SK-N-SH treated with all-trans-retinoic acid at 6 μM for 48 hours (cell line): ENCODE results near the gene THUMPD2.

Experiments used
- GLIS3 ChIP-seq: fragments of 250-450 bp; sonication (Bioruptor Pico); IDR thresholded peaks from 2 replicates; pipeline ENCODE4 v1.5.0; 2020; ENCODE audit warnings: mild to moderate bottlenecking, moderate library complexity
- ZNF70 ChIP-seq: fragments of 450-650 bp; formaldehyde crosslinking; IDR thresholded peaks from 2 replicates; pipeline ENCODE4 v1.5.0; 2020; ENCODE audit warnings: mild to moderate bottlenecking, moderate library complexity
- TF ChIP-seq, protein P1 (sequence below): fragments of 250-450 bp; sonication (Bioruptor Pico); IDR thresholded peaks from 2 replicates; pipeline ENCODE4 v1.5.1; 2020; ENCODE audit warnings: low read depth, mild to moderate bottlenecking, moderate library complexity

DNA sequence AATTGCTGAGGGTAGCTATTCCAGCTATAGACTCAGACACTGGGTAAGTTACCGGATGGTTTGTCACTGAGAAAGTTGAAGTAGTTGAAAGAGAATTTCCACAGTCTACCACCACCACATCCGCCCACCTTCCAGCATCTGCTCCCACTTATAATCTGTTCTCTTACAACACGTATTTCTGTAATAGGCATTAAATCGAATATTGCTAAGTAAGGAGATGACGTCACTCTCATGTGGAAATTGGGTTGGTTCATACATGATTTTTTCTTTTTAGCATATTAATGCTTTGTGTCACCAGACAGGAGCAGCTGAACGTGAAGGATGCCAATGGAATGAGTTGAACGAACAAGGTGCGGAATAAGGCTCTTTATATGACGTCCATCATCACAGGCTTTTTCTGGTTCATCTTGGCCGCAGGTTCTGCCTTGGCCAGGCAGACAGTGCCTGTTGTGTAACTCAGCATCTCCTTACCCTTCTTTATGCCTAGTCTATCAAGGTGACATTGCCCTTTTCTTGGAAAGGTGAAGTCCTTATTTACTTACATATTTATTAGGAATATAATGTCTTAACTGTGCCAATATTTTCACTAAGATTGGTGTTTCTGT lies 45.9 kb downstream of the THUMPD2 start:
- TF ChIP-seq ZNF70 (CRISPR knock-in tag) (no peak), GLIS3 (CRISPR knock-in tag) (no peak)
- TF ChIP-seq, protein P1, sequence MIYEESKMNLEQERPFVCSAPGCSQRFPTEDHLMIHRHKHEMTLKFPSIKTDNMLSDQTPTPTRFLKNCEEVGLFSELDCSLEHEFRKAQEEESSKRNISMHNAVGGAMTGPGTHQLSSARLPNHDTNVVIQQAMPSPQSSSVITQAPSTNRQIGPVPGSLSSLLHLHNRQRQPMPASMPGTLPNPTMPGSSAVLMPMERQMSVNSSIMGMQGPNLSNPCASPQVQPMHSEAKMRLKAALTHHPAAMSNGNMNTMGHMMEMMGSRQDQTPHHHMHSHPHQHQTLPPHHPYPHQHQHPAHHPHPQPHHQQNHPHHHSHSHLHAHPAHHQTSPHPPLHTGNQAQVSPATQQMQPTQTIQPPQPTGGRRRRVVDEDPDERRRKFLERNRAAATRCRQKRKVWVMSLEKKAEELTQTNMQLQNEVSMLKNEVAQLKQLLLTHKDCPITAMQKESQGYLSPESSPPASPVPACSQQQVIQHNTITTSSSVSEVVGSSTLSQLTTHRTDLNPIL (CRISPR knock-in tag) = no peak
